Stimulated activated naive CD4-positive, alpha-beta T cell treated with Interleukin-2 at 50 U/mL for 16 hours (primary cell): ENCODE measurements around the gene ZNF10.

Experiments
- DNase-seq: peaks from one replicate; lab custom pipeline; 2025; lab: John Stamatoyannopoulos, UW

Gene ZNF10

GRCh38 chr12:133130038-133130807 is at the start of gene ZNF10, which contains the start of gene ZNF891:
TSS of gene ZNF10 (plus strand) at chr12:133130627. CDS start at chr12:133144493, 13,866 bp downstream.
TSS of gene ZNF891 (minus strand) at chr12:133130274. CDS start at chr12:133121918, 8,356 bp downstream.
- DNase-seq: peak; percentile 95

GRCh38 chr12:133081159-133081780 is 49.2 kb upstream of the ZNF10 start:
- DNase-seq: no peak

- DNase-seq: no peak
These were observed 47.1 kb upstream of the ZNF10 start for GRCh38 chr12:133083345-133083744.

- no peak for DNase-seq
These were observed 24.8 kb upstream of the ZNF10 start for GRCh38 chr12:133105620-133106019.

GRCh38 chr12:133106253-133106652 is 24.2 kb upstream of the ZNF10 start:
- no peak for DNase-seq

GRCh38 chr12:133107121-133107520 is 23.3 kb upstream of the ZNF10 start:
- DNase-seq: no peak

- DNase-seq: no peak
These were observed 22.3 kb upstream of the ZNF10 start for GRCh38 chr12:133108150-133108549.

GRCh38 chr12:133120385-133121191 is 9.8 kb upstream of the ZNF10 start:
- no peak for DNase-seq

GRCh38 chr12:133124674-133125073 is 5.8 kb upstream of the ZNF10 start:
- no peak for DNase-seq

GRCh38 chr12:133129368-133130037 is 924 bp upstream of the ZNF10 start:
- no peak for DNase-seq

- DNase-seq: peak; percentile 33
These were observed 341 bp downstream of the ZNF10 start for GRCh38 chr12:133130808-133131128.

GRCh38 chr12:133135747-133136146 is 5.3 kb downstream of the ZNF10 start:
- DNase-seq: no peak

- no peak for DNase-seq
These were observed 15.6 kb downstream of the ZNF10 start for GRCh38 chr12:133145981-133146380.

- DNase-seq: no peak
These were observed 25.8 kb downstream of the ZNF10 start for GRCh38 chr12:133156125-133156690.

- DNase-seq: no peak
These were observed 35.3 kb downstream of the ZNF10 start for GRCh38 chr12:133165776-133166175.

GRCh38 chr12:133172491-133172890 is 42.1 kb downstream of the ZNF10 start:
- DNase-seq: no peak

- DNase-seq: no peak
These were observed 44.5 kb downstream of the ZNF10 start for GRCh38 chr12:133174901-133175300.

GRCh38 chr12:133180669-133181068 is 50.2 kb downstream of the ZNF10 start:
- no peak for DNase-seq

- peak; percentile 84 for DNase-seq
These were observed 51.0 kb downstream of the ZNF10 start, which contains the start of gene ZNF268 for GRCh38 chr12:133181238-133181959. TSS of gene ZNF268 (plus strand) at chr12:133181495. CDS start at chr12:133181998, 503 bp downstream.

GRCh38 chr12:133190176-133190575 is 59.7 kb downstream of the ZNF10 start:
- no peak for DNase-seq

- no peak for DNase-seq
These were observed 62.4 kb downstream of the ZNF10 start for GRCh38 chr12:133192847-133193246.
